K562 (cell line): Measurements from ENCODE around the gene YTHDF1. TPM values are rescaled to one million over a fixed set of nuclear protein-coding genes. Genes with fewer than 3 reads are reported as not detected.

Experiments used
- ARID1B ChIP-seq: fragments of 450-650 bp; IDR thresholded peaks from 2 replicates; pipeline ENCODE4 v1.6.1; 2016; ENCODE audit warnings: antibody characterized with exemption, mild to moderate bottlenecking, inconsistent platforms
- ATF3 ChIP-seq, 2 experiments: fragments of 450-650 bp in 1 of 2; sonication (generic) in 1 of 2; formaldehyde crosslinking in 1 of 2; IDR thresholded peaks in 1 of 2; conservative IDR thresholded peaks in 1 of 2; 2 replicates each; pipeline versions ENCODE4 v1.6.1 to v1.8.1; 2016 to 2023; ENCODE audit warnings: mild to moderate bottlenecking in 2 of 2, moderate library complexity in 2 of 2, inconsistent platforms in 1 of 2, missing genetic modification reagents in 1 of 2
- BRD9 ChIP-seq: fragments of 450-650 bp; IDR thresholded peaks from 2 replicates; pipeline ENCODE4 v1.6.1; 2018; ENCODE audit warnings: low read depth; ENCODE audit not compliant: partially characterized antibody
- CBFA2T2 ChIP-seq: fragments of 450-650 bp; conservative IDR thresholded peaks from 2 replicates; pipeline ENCODE4 v1.6.1; 2017; ENCODE audit warnings: mild to moderate bottlenecking
- CCNT2 ChIP-seq: IDR thresholded peaks from 2 replicates; pipeline ENCODE4 v1.6.1; 2011; ENCODE audit warnings: borderline replicate concordance, low read depth, mild to moderate bottlenecking, moderate library complexity, mixed read lengths, low read length; ENCODE audit not compliant: insufficient read length; ENCODE audit errors: extremely low read depth
- GABPA ChIP-seq: fragments of 200-800 bp; sonication (Bioruptor generic); conservative IDR thresholded peaks from 2 replicates; pipeline ENCODE4 v1.6.1; 2016; ENCODE audit warnings: low read depth, missing genetic modification characterization, missing compliant biosample characterization
- HDAC1 ChIP-seq, 2 experiments: fragments of 450-650 bp; IDR thresholded peaks; 2 replicates each; pipeline ENCODE4 v1.6.1; 2016 to 2017; ENCODE audit warnings: inconsistent platforms in 1 of 2, mild to moderate bottlenecking in 1 of 2, moderate library complexity in 1 of 2
- KDM5B ChIP-seq: fragments of 200-600 bp; sonication (generic); IDR thresholded peaks from 2 replicates; pipeline ENCODE4 v1.6.1; 2012; ENCODE audit warnings: low read depth, mild to moderate bottlenecking, moderate library complexity, low read length, control low read depth, inconsistent platforms; ENCODE audit not compliant: insufficient replicate concordance
- KLF1 ChIP-seq: fragments of 450-650 bp; IDR thresholded peaks from 2 replicates; pipeline ENCODE4 v1.6.1; 2016; ENCODE audit warnings: missing genetic modification characterization, missing compliant biosample characterization
- MLX ChIP-seq, 2 experiments: fragments of 450-650 bp in 1 of 2; sonication (generic) in 1 of 2; formaldehyde crosslinking; conservative IDR thresholded peaks; 2 replicates each; pipeline versions ENCODE4 v1.4.0 to v1.8.1; 2020 to 2022; ENCODE audit warnings: mild to moderate bottlenecking in 1 of 2, missing genetic modification reagents in 1 of 2
- NR2C1 ChIP-seq, 2 experiments: fragments of 450-650 bp; IDR thresholded peaks; 2 replicates each; pipeline ENCODE4 v1.6.1; 2017; ENCODE audit warnings: mild to moderate bottlenecking in 2 of 2, antibody characterized with exemption in 1 of 2, inconsistent platforms in 1 of 2, missing compliant biosample characterization in 1 of 2, missing genetic modification characterization in 1 of 2
- NRF1 ChIP-seq, 2 experiments: fragments of 450-650 bp; IDR thresholded peaks in 1 of 2; conservative IDR thresholded peaks in 1 of 2; 2 replicates each; pipeline ENCODE4 v1.6.1; 2014; ENCODE audit warnings: mild to moderate bottlenecking in 2 of 2
- POLR2A ChIP-seq: fragments of 450-650 bp; conservative IDR thresholded peaks from 2 replicates; pipeline ENCODE4 v1.6.1; 2016
- PRMT5 ChIP-seq: sonication (generic); formaldehyde crosslinking; IDR thresholded peaks from 2 replicates; pipeline ENCODE4 v1.5.0; 2020; ENCODE audit warnings: missing genetic modification reagents
- RBFOX2 ChIP-seq: fragments of 200-400 bp; formaldehyde crosslinking; IDR thresholded peaks from 2 replicates; pipeline ENCODE4 v1.6.1; 2017; ENCODE audit warnings: low read depth, mild to moderate bottlenecking, low read length, moderate library complexity
- RBM25 ChIP-seq: fragments of 200-400 bp; formaldehyde crosslinking; IDR thresholded peaks from 2 replicates; pipeline ENCODE4 v1.6.1; 2018; ENCODE audit warnings: low read length, low read depth, moderate library complexity; ENCODE audit not compliant: severe bottlenecking
- SAP30 ChIP-seq: fragments of 200-600 bp; sonication (generic); IDR thresholded peaks from 2 replicates; pipeline ENCODE4 v1.6.1; 2012; ENCODE audit warnings: borderline replicate concordance, low read depth, mild to moderate bottlenecking, moderate library complexity, low read length, control low read depth, inconsistent platforms; ENCODE audit not compliant: insufficient read depth, poor library complexity, severe bottlenecking
- SMARCE1 ChIP-seq: fragments of 450-650 bp; IDR thresholded peaks from 2 replicates; pipeline ENCODE4 v1.7.1; 2016; ENCODE audit warnings: mild to moderate bottlenecking
- TAL1 ChIP-seq: fragments of 450-650 bp; IDR thresholded peaks from 2 replicates; pipeline ENCODE4 v1.6.1; 2016; ENCODE audit warnings: mild to moderate bottlenecking
- XRCC3 ChIP-seq: fragments of 450-650 bp; IDR thresholded peaks from 2 replicates; pipeline ENCODE4 v1.6.1; 2017; ENCODE audit warnings: mild to moderate bottlenecking, moderate library complexity
- ZNF133 ChIP-seq: fragments of 250-450 bp; sonication (Bioruptor Pico); IDR thresholded peaks from 2 replicates; pipeline ENCODE4 v1.4.0; 2020; ENCODE audit warnings: mild to moderate bottlenecking
- ZNF143 ChIP-seq: sonication (generic); formaldehyde crosslinking; IDR thresholded peaks from 2 replicates; pipeline ENCODE4 v1.9.0; 2022; ENCODE audit warnings: mild to moderate bottlenecking, missing genetic modification reagents
- ZNF146 ChIP-seq: IDR thresholded peaks from one replicate; pipeline ENCODE4 v1.6.1; 2018; ENCODE audit warnings: missing compliant biosample characterization; ENCODE audit not compliant: unreplicated experiment
- ZNF431 ChIP-seq: sonication (generic); formaldehyde crosslinking; IDR thresholded peaks from 2 replicates; pipeline ENCODE4 v1.8.0; 2022; ENCODE audit warnings: mild to moderate bottlenecking, missing genetic modification reagents
- ZNF76 ChIP-seq: fragments of 250-450 bp; sonication (Bioruptor Pico); IDR thresholded peaks from 2 replicates; pipeline ENCODE4 v1.4.0; 2020; ENCODE audit warnings: mild to moderate bottlenecking, moderate library complexity, borderline replicate concordance
- ZSCAN29 ChIP-seq: fragments of 450-650 bp; IDR thresholded peaks from 2 replicates; pipeline ENCODE4 v1.6.1; 2017
- polyA plus RNA-seq, 8 experiments: library from polyadenylated mRNA; depleted of rRNA in 4 of 8; stranded (reverse) in 5 of 8; unstranded in 3 of 8; fragments of >200 nt; fragmentation: Nextera tagmentation in 2 of 8; fragmentation: Illumina TruSeq in 1 of 8; extraction: Ambion mirVana in 2 of 8; extraction: Trizol in 1 of 8; gene quantifications; 2 replicates each; pipeline versions ENCODE4 v1.2.1 to v1.2.3, GENCODE V29; 2011 to 2014; ENCODE audit warnings: inconsistent platforms in 1 of 8, missing spikeins in 1 of 8
- total RNA-seq, 7 experiments: library from RNA; depleted of rRNA in 6 of 7; stranded (reverse); fragments of >200 nt in 6 of 7; fragmentation: Illumina TruSeq in 2 of 7; extraction: Trizol in 2 of 7; gene quantifications; 2 replicates each; pipeline versions ENCODE4 v1.2.1 to v1.2.3, GENCODE V29; 2011 to 2021; ENCODE audit warnings: low replicate concordance in 1 of 7

The YTHDF1 gene
- total and polyA plus RNA-seq, 9 of the 15 experiments (the other 6 are each of a cell fraction or from before 2014, with no cell fraction given): 10.1 to 42.4 (median 27.8) TPM

- peak; percentile 88 for TF ChIP-seq CCNT2
- TF ChIP-seq KLF1 (tag): peak; percentile 79
- TF ChIP-seq TAL1: no peak
- TF ChIP-seq SAP30: peak; percentile 60
- TF ChIP-seq CBFA2T2: peak; percentile 74
- 0 out of 2 replicates have a peak, but pooled peaks have one; percentile 40 for TF ChIP-seq SMARCE1
- no peak for TF ChIP-seq RBM25
- TF ChIP-seq XRCC3: no peak
- TF ChIP-seq PRMT5 (CRISPR knock-in tag): no peak
- TF ChIP-seq ATF3 (IDR thresholded peaks at IDR 0.05): peak; percentile 52; the same call in 1 of the 2 replicates
- TF ChIP-seq ATF3 (CRISPR knock-in tag; conservative IDR thresholded peaks at IDR 0.05): no peak
- peak; percentile 87; the same call in 1 of the 2 replicates for TF ChIP-seq ZNF76 (CRISPR knock-in tag)
- TF ChIP-seq MLX (CRISPR knock-in tag; conservative IDR thresholded peaks at IDR 0.05): no peak
- peak; percentile 33; the same call in 1 of the 2 replicates for TF ChIP-seq ARID1B
- TF ChIP-seq POLR2A: peak; percentile 77
- 0 out of 2 replicates have a peak, but pooled peaks have one; percentile 59 for TF ChIP-seq ZNF133
- peak; percentile 29; the same call in 1 of the 2 replicates for TF ChIP-seq ZSCAN29
- TF ChIP-seq NR2C1 (IDR thresholded peaks at IDR 0.05): no peak
- TF ChIP-seq NR2C1 (tag; IDR thresholded peaks at IDR 0.05): 0 out of 2 replicates have a peak, but pooled peaks have one; percentile 17
- TF ChIP-seq NRF1 (conservative IDR thresholded peaks at IDR 0.05 in 1 of 2, IDR thresholded peaks at IDR 0.05 in 1 of 2): peak; percentile 89 to 92
- TF ChIP-seq RBFOX2: peak; percentile 81
- TF ChIP-seq ZNF146 (CRISPR knock-in tag): no peak
- no peak for TF ChIP-seq BRD9
- TF ChIP-seq KDM5B: peak; percentile 85
- 0 out of 2 replicates have a peak, but pooled peaks have one; percentile 27 for TF ChIP-seq ZNF431 (CRISPR knock-in tag)
- TF ChIP-seq ZNF143 (CRISPR knock-in tag): peak; percentile 71
- TF ChIP-seq GABPA (tag): no peak
- TF ChIP-seq HDAC1 (IDR thresholded peaks at IDR 0.05): peak in 1 of 2 experiments; percentile 65; a peak in 2 of 4 replicates
Measured at GRCh38 chr20:63216041-63216848, at the start of gene YTHDF1 (continued).
